Left renal pelvis (tissue), 4 donors: ENCODE data around the gene HSF2. TPM values are rescaled to one million over a fixed set of nuclear protein-coding genes. Genes with fewer than 3 reads are reported as not detected.

Experiments
- DNase-seq, 4 donors: peaks; one replicate each; pipeline ENCODE4 v3.0.0-alpha.2; 2013; ENCODE audit warnings: low read depth in 4 of 4, low spot score in 3 of 4
- polyA plus RNA-seq, 4 donors: library from polyadenylated mRNA; unstranded; fragments of 120-200 nt; gene quantifications; one replicate each; pipeline ENCODE4 v1.2.1, GENCODE V29; 2013; ENCODE audit not compliant: insufficient read length in 4 of 4

The HSF2 gene
- polyA plus RNA-seq, 4 donors, result 29.4 to 38.8 (median 37.6) TPM

DNA sequence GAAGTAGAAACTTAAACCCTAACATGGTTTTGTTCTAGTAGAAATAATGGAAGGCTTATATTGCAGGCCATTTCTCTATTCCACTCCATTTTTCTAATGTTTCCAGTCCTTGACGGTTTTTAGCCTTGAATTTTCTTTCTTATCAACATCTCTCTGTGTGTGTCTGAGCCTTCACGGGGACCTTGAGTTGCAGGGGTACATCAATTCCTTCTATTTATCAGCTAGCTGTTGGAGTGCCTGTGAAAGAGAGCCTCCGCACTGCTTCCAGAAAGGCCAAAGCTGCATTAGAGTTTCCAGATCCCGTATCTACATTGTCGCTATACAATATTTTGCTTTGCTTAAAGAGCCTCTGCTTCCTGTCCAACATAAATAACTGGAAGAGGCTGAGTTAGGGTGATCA lies 5.4 kb upstream of the HSF2 start:
- DNase-seq, result no peak

DNA sequence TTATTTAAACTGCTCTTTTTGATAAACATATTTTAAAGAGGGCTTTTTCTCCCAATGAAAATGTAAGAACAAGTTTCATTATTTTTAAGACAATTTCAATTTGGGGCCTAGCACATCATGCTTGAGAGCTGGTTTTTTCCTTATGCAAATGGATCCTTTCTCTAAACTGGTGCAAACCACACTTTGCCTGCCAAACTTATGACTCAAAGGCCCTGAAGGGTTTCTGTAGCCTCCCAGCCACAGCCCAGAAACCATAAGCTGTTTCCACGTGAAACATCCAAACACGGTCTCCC lies 451 bp upstream of the HSF2 start:
- DNase-seq, result no peak

DNA sequence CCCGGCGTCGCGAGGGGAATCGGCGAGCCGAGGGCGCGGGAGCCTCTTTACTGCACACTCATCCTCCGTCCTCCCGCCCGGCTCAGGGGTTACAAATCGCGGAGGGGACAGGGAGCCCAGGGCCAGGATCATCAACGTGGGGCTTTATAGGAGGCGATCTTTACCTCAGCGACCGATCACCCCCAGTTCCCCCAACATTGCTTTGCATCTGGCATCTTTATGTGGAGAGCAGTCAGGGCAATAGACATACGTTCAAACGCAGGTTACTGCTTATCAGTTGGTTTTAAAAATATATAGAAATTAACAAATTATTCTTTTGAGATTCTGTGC lies 634 bp downstream of the HSF2 start:
- peak in 1 of 4 donors; percentile 12 for DNase-seq

DNA sequence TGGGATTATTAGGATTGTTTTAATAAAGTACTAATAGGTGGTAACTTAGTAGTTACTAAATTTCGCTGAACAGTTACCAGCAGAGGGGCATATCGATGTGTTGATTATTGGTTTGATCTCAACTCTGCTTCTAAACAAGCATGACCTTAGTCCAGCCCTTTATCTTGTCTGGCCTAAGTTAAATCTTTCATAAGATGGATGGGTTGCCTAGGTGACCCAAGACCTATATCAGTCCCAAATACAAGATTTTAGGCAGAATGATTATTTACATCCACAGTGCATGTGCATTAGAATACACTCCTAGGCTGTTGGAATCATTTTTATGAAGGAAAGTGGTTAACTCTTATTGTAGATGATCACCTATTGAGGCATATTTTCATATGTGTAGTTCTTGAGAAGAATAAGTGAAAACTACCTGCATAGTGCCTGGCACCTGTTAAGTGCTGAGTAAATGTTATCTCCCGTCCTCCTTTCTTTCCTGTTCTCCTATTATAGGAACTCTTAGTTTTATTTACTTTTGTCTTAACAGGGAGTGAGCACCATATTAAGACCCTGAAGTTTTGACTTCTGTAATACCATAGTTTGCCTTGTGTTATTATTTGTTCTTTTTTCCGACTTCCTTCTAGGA lies 1.1 kb downstream of the HSF2 start:
- no peak for DNase-seq

DNA sequence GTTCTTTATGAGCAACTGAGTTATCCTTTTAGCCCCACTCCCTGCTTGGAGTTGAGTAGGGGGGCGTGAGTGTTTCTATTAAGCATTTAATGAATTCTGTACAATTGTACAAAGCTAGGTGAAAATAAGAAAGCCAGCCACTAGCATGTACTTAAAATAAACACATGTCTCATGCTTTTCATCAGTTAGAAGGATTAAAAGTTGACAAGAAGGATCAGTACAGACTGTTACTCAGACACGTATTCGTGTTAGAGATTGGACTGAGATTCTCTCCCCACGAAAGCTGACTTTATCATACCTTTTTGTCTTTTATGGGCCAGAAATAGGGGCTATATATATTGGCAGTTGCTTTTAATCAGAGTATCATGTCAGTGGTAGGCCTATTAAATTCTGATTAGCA lies 1.7 kb downstream of the HSF2 start:
- no peak for DNase-seq

DNA sequence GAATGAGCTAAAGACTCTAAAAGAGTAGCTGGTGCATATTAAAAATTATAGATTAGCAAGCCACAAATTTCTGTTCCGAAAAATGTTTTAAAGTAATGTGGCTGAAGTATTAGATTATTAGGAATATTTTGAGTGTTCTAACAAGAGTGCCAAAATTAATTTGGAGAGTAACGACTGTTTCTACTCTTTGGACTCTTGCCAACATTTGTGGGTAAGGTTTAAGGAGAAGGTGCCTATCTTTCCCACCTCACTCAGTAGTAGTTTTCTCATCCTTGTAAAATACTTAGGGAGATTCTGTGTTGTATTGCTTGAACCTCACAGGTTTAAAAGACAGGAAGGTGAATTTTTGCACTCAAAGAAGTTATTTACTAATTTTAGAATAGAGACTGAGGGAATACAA lies 5.0 kb downstream of the HSF2 start:
- no peak for DNase-seq

DNA sequence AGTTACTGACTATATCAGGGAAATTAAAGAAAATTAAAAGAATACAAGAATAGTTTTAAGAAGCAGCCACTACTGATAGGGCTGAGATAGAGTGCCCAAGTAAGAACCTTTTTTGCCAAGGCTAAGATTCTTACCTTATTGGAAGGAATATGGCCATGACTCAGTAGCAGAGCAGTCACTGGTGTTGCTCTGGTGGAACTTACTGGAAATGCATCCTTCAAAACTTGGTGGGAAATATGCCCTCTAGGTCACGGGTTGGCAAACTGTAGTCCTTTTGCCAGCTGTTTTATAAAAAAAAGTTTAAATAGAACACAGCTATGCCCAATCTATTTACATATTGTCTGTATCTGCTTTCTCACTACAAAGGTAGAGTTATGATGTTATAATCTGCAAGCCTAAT lies 6.0 kb downstream of the HSF2 start:
- DNase-seq, result no peak

DNA sequence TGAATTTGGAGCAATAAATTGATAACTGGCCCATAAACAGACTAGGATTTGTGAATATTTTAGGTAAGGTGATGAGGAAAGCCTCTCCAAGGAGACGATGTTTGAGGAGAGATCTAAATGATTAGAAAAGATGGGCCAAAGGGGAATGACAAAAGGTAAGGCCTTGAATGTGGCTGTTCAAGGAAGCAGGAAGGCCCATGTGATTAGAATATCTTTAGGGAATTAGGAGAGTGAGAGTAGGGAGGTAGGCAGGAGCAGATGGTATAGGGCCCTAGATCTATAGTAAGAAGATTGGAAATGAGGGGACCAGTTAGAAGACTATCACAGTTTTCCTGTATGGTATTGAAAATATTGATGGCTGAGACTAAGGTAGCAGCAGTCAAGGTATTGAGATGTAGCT lies 6.7 kb downstream of the HSF2 start:
- DNase-seq, result no peak

DNA sequence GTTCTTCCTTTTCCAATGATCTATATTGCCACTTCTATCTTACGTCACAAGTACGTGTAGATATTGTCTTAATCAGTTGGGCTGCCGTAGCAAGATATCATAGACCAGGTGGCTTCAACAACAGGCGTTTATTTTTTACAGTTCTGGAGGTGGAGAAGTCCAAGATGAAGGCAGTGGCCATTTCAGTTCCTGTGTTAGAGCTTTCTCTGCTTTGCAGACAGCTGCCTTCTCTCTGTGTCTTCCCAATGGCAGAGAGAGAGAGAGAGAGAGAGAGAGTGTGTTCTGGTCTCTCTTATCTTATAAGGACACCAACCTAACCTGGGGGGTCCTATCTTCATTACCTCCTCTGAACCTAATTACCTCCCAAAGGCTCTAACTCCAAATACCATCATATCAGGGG lies 8.3 kb downstream of the HSF2 start:
- DNase-seq, result no peak

DNA sequence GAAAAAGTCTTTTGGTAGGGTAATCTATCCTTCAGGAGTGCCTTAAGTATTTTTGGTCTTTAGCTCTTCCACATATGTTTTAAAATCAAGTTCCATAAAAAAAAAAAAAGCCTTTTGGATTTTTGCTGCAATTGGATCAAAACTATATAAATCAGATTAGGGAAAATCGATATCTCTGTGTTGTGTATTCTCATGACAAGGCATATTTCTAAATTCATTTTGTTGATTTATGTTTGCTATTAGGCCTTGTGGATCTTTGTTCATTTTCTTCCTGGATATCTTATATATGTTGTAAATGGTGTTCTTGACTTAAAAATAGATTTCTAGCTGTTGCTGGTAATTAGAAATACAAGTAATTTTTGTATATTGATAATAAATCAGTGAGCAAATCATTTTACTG lies 8.8 kb downstream of the HSF2 start:
- DNase-seq, result no peak

DNA sequence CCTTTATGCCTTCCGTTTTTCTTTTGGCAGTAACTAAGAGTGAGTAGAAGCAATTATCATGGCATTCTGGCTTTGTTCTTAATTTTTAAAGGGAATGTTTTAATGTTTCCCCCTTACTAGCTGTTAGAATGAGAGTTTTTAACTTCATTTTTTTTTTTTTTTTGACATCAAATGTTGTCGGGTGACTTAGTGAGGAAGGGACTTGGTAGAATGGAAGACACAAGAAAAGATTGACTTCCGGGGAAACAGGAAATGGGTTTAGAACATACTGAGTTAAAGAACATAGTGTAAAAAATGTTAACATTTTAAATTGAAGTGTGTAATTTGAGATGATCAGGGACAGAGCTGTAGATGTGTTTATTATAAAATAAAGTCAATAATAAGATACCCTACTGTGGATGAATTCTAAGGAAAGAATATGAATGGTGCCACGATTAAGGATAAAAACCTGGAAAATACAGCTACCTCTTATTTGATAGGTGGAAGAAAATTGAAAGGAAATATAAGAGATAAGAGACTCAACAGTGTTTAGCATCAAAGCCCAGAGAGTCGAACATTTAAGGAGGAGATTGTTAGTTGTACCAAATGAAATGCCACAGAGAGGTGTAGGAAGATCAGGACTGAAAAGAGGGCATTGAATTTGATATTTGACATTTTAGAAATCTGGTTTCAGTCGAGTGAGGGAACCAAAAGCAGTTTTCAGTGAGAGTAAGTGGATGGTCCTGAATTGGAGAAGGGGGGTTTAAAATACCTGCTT lies 9.4 kb downstream of the HSF2 start:
- no peak for DNase-seq

DNA sequence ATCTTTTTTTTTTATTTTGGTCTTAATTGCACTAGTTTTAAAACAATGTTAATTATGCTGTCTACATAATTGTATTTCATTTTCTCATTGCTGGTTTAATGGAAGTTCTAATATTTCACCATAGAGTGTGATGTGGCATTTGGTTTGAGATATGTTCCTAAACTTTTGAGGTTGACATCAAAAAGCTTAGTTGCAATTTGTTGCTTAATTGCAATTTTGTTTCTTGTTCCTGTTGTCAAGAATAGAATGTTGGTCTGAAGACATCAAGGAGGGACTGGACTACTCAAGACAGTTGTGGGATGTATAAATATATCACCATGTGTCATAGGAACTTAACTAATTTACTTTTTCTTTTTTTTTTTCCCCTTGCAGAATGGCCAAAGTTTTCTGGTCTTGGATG lies 12.5 kb downstream of the HSF2 start:
- DNase-seq, result no peak

DNA sequence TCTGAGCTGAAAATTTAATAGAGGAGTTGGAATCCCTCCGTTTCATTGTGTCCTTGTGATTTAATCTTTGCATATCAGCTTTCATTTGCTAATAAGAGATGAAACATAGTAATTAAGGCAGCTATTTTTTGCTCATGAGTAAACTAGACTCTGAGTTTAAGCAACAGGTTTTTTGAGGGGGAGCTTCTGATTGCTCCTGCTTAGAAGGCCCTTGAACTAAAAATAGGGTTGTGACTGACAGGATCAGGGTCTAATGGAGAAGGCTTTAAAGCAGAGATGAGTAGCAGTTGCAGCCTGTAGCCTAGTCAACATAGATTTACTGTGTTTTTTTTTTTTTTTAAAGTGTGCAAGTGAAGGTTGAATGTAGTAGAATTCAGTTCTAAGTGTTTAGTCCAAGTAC lies 17.4 kb downstream of the HSF2 start:
- no peak for DNase-seq

DNA sequence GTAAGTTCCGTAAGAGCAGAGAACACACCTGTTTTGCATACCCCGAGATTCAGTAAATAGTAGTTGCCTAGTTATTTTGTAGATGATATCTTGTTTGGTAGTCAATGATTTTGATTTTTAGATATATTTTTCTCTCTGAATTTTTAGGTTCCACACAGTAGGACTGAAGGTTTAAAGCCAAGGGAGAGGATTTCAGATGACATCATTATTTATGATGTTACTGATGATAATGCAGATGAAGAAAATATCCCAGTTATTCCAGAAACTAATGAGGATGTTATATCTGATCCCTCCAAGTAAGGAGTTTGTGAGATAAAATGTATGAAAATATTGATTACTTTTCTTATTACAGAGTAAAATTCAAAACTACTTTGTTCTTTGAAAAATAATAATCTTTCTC lies 22.6 kb downstream of the HSF2 start:
- DNase-seq, result no peak

DNA sequence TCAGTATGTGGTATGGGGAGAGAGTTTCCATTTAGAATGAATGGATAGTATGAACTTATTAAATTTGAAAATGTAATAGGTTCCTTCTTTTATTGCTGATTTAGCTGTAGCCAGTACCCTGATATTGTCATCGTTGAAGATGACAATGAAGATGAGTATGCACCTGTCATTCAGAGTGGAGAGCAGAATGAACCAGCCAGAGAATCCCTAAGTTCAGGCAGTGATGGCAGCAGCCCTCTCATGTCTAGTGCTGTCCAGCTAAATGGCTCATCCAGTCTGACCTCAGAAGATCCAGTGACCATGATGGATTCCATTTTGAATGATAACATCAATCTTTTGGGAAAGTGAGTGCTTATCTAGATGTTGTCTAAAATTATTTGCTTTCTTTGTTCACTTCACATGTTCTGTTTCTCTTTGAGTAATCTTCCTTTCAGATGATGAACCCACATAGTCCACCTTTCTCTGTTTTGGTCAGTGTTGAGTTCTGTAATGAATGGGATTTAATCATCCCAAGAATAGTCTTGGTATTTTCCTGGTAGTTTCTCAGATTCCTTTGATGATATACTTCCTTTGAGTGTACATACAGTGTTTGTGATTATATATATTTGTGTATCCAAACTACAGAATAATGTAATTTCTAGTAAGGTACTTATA lies 23.3 kb downstream of the HSF2 start:
- no peak for DNase-seq

DNA sequence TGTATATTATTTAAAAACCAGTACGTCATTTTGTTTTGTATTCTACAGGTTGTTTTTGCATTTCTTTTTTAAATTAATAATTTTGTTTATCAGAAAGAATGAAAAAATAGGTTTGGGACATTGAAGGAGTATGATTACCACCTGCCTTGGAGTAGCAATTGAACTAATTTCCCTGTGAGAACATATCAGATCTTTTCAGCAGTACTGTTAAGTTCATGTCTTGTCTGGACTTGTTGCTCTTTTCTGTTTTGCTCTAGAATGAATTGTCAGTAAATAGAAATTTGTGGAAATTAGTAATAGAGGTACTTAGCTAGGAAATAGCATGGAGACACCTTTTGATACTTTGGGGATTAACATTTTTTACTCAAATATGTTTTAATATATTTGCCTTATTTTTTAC lies 24.3 kb downstream of the HSF2 start:
- DNase-seq, result no peak

DNA sequence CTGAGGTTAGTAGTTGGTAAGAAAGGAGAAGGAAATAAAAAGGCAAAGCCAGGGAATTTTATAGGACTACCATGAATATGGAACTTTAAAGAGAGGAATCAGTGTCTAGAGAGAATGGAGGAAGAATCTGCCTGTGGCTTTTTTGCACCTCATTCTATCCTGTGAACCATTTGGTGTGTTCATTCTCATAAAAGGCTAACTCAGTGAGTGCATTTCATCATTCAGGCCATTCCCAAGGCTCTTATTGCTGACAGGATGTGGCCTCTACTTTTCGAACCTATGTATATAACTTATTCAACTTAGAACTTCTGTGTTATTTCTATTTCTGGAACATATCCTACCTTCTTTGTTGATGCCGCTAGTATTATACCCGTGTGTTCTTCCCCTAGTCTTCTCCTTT lies 27.1 kb downstream of the HSF2 start:
- DNase-seq, result no peak

DNA sequence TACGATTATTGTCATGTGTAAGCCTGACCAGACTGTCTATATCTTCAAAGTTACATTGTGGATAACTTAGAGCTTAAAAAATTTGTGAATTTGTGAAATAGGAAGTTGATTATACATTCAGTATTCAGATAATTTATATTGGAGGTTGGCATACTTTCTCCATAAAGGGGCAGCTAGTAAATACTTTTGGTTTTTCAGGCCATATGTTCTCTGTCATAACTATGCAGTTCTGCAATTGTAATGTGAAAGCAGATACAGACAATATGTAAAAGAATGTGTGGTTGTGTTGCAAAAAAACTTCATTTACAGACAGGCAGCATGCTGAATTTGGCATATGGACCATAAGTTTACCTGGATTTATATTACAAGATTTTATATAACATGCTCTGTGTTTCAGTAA lies 29.3 kb downstream of the HSF2 start:
- DNase-seq, result no peak

DNA sequence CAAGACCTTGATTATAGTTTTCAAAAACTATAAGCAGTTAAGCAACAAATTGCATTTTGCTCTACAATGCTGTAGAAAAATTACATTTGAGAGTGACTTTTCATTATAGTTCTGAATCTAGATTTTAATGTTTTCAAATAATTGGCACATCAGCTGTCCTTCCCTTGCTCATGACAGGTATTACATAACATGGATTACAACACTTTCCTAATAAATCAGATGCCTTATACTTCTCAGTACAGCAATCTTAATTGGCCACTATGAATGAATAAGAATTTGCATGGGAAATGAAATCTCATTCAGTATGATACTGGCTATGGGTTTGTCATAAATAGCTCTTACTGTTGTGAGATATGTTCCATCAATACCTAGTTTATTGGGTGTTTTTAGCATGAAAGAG lies 29.9 kb downstream of the HSF2 start:
- DNase-seq, result no peak

DNA sequence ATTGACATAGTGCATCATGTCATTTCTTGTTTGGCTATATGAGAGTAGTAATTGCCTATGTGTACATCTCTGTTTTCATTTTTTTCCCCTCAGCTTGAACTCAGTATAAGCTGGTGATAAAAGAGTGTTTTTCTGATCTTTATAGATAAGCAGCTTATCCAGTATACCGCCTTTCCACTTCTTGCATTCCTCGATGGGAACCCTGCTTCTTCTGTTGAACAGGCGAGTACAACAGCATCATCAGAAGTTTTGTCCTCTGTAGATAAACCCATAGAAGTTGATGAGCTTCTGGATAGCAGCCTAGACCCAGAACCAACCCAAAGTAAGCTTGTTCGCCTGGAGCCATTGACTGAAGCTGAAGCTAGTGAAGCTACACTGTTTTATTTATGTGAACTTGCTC lies 32.3 kb downstream of the HSF2 start:
- no peak for DNase-seq

DNA sequence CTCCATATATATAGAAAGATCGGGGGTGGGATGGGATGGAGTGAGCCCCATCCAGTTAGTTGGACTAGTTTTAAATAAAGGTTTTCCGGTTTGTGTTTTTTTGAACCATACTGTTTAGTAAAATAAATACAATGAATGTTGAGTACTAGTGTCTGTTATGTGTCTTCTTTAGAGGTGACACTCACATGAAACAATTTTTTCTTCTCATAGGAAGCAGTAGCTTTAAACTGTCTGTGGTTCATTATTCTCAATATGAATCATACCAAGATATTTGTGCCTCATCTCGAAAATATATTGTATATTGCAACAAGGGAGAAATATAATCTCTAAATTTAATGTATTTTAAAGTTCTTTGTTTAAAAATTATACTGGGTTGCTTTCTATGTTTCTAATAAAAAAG lies 33.4 kb downstream of the HSF2 start:
- no peak for DNase-seq

DNA sequence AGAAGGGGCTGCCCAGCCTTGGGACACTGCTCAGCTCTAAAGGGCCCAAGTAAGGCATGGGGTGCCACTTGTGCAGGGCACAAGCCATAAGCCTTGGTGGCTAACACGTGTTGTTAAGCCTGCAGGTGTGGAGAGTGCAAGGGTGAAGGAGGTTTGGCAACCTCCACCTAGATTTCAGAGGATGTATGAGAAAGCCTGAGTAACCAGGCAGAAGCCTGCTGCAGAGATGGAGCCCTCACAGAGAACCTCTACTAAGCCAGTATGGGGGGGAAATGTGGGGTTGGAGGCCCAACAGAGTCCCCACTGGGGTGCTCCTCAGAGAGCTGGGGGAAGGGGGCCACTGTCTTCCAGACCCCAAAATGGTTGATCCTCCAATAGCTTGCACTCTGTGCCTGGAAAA lies 39.5 kb downstream of the HSF2 start:
- DNase-seq, result no peak

DNA sequence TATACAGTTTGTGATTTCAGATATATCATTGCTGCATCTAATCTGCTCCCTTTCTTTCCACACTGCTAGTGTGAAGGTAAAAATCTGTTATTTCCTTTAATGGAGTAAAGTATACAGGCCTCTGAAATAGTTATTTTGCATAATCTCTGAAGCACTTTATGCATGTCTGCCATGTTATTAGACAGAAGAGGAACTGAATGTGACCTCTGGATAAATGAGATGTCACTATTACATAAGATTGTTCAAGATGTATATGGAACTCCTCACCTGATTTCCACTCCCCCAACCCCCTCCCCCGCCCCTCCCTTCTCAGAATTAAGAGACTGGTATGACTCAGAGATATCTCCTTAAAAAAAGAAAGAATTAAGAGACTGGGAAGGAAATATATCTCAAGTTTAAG lies 45.8 kb downstream of the HSF2 start:
- DNase-seq, result no peak
